ENCODE measurements around the gene GAL.

The GAL gene

DNA sequence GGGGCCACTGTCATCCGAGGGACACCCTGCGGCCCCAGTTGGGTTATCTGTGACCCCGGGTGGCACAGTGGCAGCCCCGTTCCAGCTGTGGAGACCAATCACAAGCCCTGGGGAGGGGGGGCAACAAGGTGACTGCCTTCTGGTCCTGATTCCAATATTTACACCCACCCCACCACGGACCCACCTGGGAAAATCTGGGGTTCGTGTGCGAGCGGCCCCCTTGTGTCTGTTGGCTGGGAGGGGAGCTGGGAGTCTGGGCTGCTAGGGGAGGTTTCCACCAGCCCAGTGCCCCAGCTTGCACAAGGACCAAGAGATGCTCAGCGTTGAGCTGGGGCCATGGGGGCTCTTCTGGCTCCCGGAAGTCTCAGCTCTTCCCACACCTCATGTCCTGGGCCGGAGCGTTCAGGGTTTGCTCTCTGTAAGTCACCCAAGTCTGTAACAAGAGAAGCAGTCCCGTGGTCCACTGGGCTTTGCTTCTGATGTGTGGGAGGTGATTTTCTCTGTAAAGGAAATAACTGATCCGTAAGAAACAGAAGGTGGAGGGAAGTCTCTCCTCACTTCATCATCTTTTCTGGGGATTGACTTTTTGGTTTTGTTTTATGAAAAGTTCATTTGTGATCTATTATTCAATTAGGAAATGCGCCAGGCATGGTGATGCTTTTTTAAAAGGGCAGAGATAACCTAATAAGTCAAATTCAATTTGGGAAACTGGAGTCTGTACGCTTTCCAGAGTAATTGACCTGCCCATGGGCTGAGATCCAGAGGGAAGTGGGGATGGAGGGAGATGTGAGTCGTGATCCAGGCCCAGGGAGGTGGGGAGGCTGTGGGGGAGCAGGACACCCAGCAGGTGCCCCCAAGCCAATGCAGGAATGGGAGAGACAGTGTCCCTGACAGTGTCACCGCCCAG is 22.4 kb upstream of the GAL start:
- no peak overlapping the region for H3K4me3 ChIP-seq (ENCODE audit: low read depth, low read length)
- no peaks in the 10 kb centered on the region for H3K9me3 ChIP-seq (ENCODE audit: severe bottlenecking)
- TF ChIP-seq, protein P1, sequence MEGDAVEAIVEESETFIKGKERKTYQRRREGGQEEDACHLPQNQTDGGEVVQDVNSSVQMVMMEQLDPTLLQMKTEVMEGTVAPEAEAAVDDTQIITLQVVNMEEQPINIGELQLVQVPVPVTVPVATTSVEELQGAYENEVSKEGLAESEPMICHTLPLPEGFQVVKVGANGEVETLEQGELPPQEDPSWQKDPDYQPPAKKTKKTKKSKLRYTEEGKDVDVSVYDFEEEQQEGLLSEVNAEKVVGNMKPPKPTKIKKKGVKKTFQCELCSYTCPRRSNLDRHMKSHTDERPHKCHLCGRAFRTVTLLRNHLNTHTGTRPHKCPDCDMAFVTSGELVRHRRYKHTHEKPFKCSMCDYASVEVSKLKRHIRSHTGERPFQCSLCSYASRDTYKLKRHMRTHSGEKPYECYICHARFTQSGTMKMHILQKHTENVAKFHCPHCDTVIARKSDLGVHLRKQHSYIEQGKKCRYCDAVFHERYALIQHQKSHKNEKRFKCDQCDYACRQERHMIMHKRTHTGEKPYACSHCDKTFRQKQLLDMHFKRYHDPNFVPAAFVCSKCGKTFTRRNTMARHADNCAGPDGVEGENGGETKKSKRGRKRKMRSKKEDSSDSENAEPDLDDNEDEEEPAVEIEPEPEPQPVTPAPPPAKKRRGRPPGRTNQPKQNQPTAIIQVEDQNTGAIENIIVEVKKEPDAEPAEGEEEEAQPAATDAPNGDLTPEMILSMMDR (IDR thresholded peaks at IDR 0.05; ENCODE audit: low read depth, low read length) = no peak
- DNase-seq = no peak
- no peak overlapping the region for H3K27ac ChIP-seq
- no peaks in the 10 kb centered on the region for H3K27me3 ChIP-seq (ENCODE audit: insufficient read depth, low read depth, severe bottlenecking)
- no peaks in the 10 kb centered on the region for H3K36me3 ChIP-seq

DNA sequence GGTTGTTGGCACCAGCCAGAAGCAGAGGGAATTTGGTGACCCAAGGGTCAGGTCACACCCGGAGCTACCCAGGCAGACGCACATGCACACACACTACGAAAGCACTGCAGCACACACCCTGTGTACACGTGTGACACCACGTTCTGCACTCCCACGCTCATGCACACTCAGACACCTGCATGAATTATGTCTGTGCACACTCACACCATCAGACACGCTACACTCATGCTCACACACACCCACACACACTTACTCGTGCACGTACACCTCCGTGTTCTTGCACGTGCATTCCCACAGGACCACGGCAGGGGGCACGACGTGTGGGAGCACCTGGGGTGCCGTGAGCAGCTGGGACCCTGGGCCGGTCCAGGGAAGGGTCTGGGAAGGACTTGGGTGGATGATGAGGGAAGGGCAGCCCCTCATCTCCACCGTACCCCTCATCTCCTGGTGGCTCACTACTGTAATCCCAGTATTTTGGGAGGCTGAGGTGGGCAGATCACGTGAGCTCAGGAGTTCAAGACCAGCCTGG is 20.8 kb upstream of the GAL start:
- Histone ChIP-seq H3K36me3 (no peaks in the 10 kb centered on the region), H3K4me3 (ENCODE audit: low read depth, low read length) (no peak overlapping the region), H3K9me3 (ENCODE audit: severe bottlenecking) (no peaks in the 10 kb centered on the region), H3K27me3 (ENCODE audit: insufficient read depth, low read depth, severe bottlenecking) (no peaks in the 10 kb centered on the region), H3K27ac (no peak overlapping the region)
- TF ChIP-seq, protein P1 (IDR thresholded peaks at IDR 0.05; ENCODE audit: low read depth, low read length) = no peak
- DNase-seq = no peak

DNA sequence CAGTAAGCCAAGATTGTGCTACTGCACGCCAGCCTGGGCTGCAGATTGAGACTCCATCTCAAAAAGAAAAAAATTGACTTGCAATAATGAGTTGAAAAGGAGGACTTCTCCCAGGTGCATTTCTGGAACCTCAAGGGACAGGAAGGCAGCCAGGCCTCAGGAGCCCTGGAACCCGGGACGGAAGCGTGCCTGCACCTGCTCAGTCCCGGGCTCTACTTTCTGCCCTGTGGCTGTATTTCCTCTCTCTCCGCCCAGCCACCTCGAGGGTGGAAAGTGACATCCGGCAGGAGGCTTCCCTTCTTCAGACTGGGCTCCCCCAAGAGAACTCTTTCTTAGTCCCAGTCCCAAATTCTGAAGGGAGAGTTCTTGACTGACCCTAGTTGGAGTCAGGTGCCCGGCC is 20.2 kb upstream of the GAL start:
- no peaks in the 10 kb centered on the region for H3K9me3 ChIP-seq (ENCODE audit: severe bottlenecking)
- H3K4me3 ChIP-seq (ENCODE audit: low read depth, low read length) = no peak overlapping the region
- no peak overlapping the region for H3K27ac ChIP-seq
- no peaks in the 10 kb centered on the region for H3K27me3 ChIP-seq (ENCODE audit: insufficient read depth, low read depth, severe bottlenecking)
- H3K36me3 ChIP-seq = no peaks in the 10 kb centered on the region
- TF ChIP-seq, protein P1 (IDR thresholded peaks at IDR 0.05; ENCODE audit: low read depth, low read length) = no peak
- no peak for DNase-seq

DNA sequence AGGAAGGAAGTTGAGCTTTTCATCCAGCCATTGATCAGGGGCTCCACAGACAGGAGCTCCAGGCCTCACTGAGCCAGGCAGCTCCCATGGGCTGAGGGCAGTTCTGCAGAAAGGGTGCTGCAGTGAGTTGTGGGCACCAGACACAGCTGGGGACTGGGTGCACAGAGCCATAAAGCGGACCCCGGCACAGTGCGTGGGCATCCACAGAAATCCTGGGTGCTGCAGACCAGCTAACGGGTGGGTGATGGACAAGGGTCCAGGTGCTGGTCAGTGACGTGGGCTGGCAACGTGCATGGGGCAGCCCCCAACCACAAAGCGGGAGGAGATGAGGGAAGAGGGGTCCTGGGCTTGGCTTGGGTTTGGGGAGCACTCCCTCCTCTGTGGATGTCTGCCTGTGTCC is 19.4 kb upstream of the GAL start:
- TF ChIP-seq, protein P1 (IDR thresholded peaks at IDR 0.05; ENCODE audit: low read depth, low read length) = no peak
- no peaks in the 10 kb centered on the region for H3K36me3 ChIP-seq
- no peak overlapping the region for H3K27ac ChIP-seq
- DNase-seq = no peak
- no peaks in the 10 kb centered on the region for H3K27me3 ChIP-seq (ENCODE audit: insufficient read depth, low read depth, severe bottlenecking)
- no peaks in the 10 kb centered on the region for H3K9me3 ChIP-seq (ENCODE audit: severe bottlenecking)
- no peak overlapping the region for H3K4me3 ChIP-seq (ENCODE audit: low read depth, low read length)

DNA sequence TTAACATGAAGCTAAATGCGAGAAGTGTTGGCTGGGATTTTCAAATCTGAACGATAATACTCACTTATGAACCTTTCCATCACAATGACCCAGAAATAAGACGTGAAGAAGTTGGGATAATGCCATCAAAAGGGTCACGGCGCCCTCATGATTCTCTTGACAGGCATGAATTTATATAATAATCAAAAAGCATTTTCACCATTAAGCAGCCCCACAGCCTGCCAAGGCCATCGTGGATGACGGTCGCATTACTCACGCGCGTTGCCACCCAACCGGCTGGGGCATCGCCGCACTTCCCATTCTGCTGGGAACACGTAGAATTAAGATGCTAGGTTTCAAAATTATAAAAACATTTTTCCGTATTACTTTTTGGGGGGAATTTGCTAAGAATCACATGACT is 18.9 kb upstream of the GAL start:
- Histone ChIP-seq H3K27ac (no peak overlapping the region), H3K36me3 (no peaks in the 10 kb centered on the region), H3K4me3 (ENCODE audit: low read depth, low read length) (no peak overlapping the region), H3K9me3 (ENCODE audit: severe bottlenecking) (no peaks in the 10 kb centered on the region), H3K27me3 (ENCODE audit: insufficient read depth, low read depth, severe bottlenecking) (no peaks in the 10 kb centered on the region)
- TF ChIP-seq, protein P1 (IDR thresholded peaks at IDR 0.05; ENCODE audit: low read depth, low read length) = no peak
- no peak for DNase-seq

Data from WERI-Rb-1 (cell line).